ENCODE data around the gene ATG4C.

ATG4C gene

GRCh38 chr1:62904856-62905225, 120.9 kb downstream of the ATG4C start:
- no peak for DNase-seq (ENCODE audit: low read depth)

- no peak for DNase-seq (ENCODE audit: low read depth)
Measured at GRCh38 chr1:62905309-62905708, 121.4 kb downstream of the ATG4C start.

GRCh38 chr1:62905872-62906271, 121.9 kb downstream of the ATG4C start:
- no peak for DNase-seq (ENCODE audit: low read depth)

GRCh38 chr1:62906428-62906886, 122.5 kb downstream of the ATG4C start:
- DNase-seq (ENCODE audit: low read depth): no peak

- DNase-seq (ENCODE audit: low read depth): no peak
Measured at GRCh38 chr1:62908168-62908695, 124.3 kb downstream of the ATG4C start.

- DNase-seq (ENCODE audit: low read depth): no peak
Measured at GRCh38 chr1:62912028-62912638, 128.2 kb downstream of the ATG4C start.
